GM12872 (cell line): ENCODE results near the gene TNFRSF19.

Source experiments
- CTCF ChIP-seq: IDR thresholded peaks from 3 replicates; pipeline ENCODE4 v1.5.1; 2011; ENCODE audit warnings: low read depth, mild to moderate bottlenecking, low read length, moderate library complexity; ENCODE audit not compliant: insufficient read depth

The TNFRSF19 gene

GRCh38 chr13:23642110-23642509 is 71.9 kb downstream of the TNFRSF19 start:
- no peak for TF ChIP-seq CTCF

GRCh38 chr13:23643338-23644125 is 73.3 kb downstream of the TNFRSF19 start:
- TF ChIP-seq CTCF: no peak

GRCh38 chr13:23644126-23644419 is 73.9 kb downstream of the TNFRSF19 start:
- no peak for TF ChIP-seq CTCF

GRCh38 chr13:23644527-23645138 is 74.4 kb downstream of the TNFRSF19 start:
- TF ChIP-seq CTCF: no peak

GRCh38 chr13:23645851-23646250 is 75.6 kb downstream of the TNFRSF19 start:
- no peak for TF ChIP-seq CTCF

- TF ChIP-seq CTCF: no peak
Observed at GRCh38 chr13:23651439-23651838, 81.2 kb downstream of the TNFRSF19 start.

- TF ChIP-seq CTCF: no peak
Observed at GRCh38 chr13:23651887-23652286, 81.7 kb downstream of the TNFRSF19 start.
